A549 treated with dexamethasone at 1 μM for 4 hours (cell line): ENCODE results near the gene ATAD3B. TPM values are rescaled to one million over a fixed set of nuclear protein-coding genes. Genes with fewer than 3 reads are reported as not detected.

Experiments
- total RNA-seq: library from RNA; stranded (reverse); fragments of 200-300 nt; extraction: Qiagen RNA extraction; gene quantifications from 5 replicates; pipeline ENCODE4 v1.2.3, GENCODE V29; 2022

Gene ATAD3B
- 1.7 to 3.2 TPM (median 2.8 TPM) in 5 replicates for total RNA-seq

GRCh38 chr1:1471389-1472052 is at the start of gene ATAD3B:
Gene ATAD3B, plus strand, starts transcription at chr1:1471765. Its CDS starts 120 bp downstream, at chr1:1471885.

DNA sequence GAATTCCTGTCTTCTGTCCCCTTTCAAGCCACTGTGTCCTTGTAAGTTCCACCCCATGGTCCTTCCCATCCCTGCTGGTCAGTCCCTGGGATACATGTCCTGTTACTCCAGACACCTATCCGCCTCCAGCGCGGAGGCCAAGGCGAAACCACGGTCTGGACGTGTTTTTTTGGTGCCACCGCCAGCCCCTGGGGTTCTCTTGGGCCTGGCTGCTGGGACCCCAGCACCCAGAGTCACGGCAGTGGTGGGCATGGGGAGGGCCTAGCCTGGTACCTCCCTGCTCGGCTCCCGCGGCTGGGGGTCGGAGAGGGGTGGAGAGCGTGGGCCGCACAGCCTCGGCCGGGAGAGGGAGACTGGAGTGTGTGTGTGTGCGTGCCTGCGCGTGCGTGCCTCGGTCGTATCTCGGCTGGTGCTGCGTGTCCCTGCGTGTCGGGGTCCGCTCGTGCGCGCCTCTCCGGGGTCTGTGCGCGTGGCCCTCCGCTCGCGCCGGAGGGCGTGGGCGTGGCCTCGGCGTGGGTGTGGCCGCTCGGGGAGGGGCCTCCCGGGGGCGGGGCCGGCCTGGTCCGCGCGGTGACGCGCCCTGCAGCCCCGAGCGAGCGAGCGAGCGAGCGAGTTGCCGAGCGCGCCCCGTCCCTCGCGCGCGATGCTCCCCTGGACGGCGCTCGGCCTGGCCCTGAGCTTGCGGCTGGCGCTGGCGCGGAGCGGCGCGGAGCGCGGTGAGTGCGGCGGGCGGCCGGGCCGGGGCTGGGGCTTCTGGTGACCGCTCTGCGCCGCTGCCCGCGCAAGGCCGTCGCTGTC is 36.3 kb upstream of the ATAD3B start, which contains the start of gene VWA1:
Gene VWA1 (plus strand): TSS at position 585 of the 798 bp plus-strand sequence. CDS start 59 bp downstream, at position 644.

DNA sequence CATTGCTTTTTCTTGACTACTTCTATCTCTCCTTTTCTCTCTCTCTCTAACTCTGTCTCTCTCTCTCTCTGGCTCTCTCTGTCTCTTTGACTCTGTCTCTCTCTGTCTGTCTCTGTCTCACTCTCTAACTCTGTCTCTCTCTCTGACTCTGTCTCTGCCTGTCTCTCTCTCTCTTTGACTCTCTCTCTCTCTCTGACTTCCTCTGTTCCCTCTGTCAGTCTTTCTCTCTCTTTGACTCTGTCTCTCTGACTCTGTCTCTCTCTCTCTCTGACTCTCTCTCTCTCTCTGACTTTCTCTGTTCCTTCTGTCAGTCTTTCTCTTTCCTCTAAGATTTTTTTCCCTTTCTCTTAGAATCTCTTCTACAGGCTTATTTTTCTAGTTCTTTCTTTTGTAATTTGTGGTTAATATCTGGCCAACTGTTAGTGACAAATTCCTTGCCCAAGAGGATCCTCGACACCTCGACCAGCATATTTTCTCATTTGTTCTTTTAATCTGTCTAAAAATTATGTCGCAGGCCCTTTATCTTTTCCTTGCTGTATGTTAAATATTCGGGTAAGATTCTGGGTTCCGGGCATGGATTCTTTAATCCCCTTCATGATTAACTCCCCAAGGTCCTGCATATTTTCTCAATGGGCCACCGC is 22.3 kb upstream of the ATAD3B start, which contains the start of gene ATAD3C:
Gene ATAD3C (plus strand): TSS at position 591 of the 641 bp plus-strand sequence. CDS start 995 bp downstream, outside the sequence.

GRCh38 chr1:1511533-1512285 is 40.1 kb downstream of the ATAD3B start, which contains the start of gene ATAD3A:
Gene ATAD3A, plus strand, starts transcription at chr1:1512162. Its CDS starts 107 bp downstream, at chr1:1512269.

DNA sequence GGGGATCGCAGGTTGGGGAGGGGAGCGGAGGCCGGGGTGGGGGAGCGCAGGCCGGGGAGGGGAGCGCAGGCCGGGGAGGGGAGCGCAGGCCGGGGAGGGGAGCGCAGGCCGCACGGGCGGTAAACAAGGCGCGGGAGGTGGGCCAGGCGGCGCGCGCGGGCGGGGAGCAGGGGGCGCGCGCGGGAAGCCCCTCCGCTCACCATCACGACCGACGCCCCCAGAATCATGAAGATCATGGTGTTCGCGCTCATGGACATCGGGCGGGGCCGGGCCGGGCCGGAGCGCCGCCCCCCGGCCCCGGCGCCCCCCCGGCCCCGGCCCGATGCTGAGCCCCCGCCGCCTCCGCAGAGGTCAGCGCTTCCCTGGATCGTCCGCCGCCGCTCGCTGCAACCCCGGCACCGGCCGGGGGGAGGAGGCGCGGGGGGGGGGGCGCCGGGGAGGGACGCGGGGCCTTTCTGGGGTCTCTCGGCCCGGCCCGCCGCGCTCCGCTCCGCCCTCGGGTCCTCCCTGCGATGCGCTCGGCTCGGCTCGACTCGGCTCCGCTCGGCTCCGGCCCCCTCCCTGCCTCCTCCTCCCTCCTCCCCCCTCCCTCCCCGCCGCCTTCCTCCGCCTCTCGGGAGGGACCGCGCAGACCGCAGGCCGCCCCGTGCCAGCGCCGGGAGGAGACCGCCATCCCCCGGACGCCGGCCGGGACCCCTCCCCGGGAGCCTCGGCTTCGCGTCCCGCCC is 68.7 kb downstream of the ATAD3B start, which contains the start of gene TMEM240:
Gene TMEM240 (minus strand): TSS at position 535 of the 728 bp plus-strand sequence. CDS start 278 bp downstream, at position 257.

Other genes with a start within 250 kb of the ATAD3B start
- 92.5 to 135 TPM (median 132 TPM) in 5 replicates for gene SDF4, start 239.8 kb upstream of the ATAD3B start, total RNA-seq
- gene B3GALT6, start 239.5 kb upstream of the ATAD3B start, total RNA-seq = 10.7 to 17.9 TPM (median 16.5 TPM) in 5 replicates
- 0.70 to 2.4 TPM (median 1.5 TPM) in 5 replicates for gene C1QTNF12, start 225.0 kb upstream of the ATAD3B start, total RNA-seq
- 37.3 to 49.1 TPM (median 46.4 TPM) in 5 replicates for gene UBE2J2, start 197.9 kb upstream of the ATAD3B start, total RNA-seq
- 0.89 to 1.4 TPM (median 1.1 TPM) in 5 replicates for gene SCNN1D, start 191.3 kb upstream of the ATAD3B start, total RNA-seq
- 5.8 to 17.5 TPM (median 13.1 TPM) in 5 replicates for gene ACAP3, start 163.8 kb upstream of the ATAD3B start, total RNA-seq
- gene PUSL1, start 163.2 kb upstream of the ATAD3B start, total RNA-seq = 12.1 to 23.7 TPM (median 21.1 TPM) in 5 replicates
- 45.7 to 59.9 TPM (median 58.4 TPM) in 5 replicates for gene INTS11, start 147.1 kb upstream of the ATAD3B start, total RNA-seq
- gene CPTP, start 147.0 kb upstream of the ATAD3B start, total RNA-seq = 16.0 to 25.5 TPM (median 24.1 TPM) in 5 replicates
- 0.12 to 0.21 TPM (median 0.17 TPM) in 5 replicates for gene TAS1R3, start 140.5 kb upstream of the ATAD3B start, total RNA-seq
- gene DVL1, start 122.3 kb upstream of the ATAD3B start, total RNA-seq = 35.7 to 69.6 TPM (median 67.1 TPM) in 5 replicates
- gene MXRA8, start 113.2 kb upstream of the ATAD3B start, total RNA-seq = 0.07 to 0.29 TPM (median 0.12 TPM) in 4 of 5 replicates, not detected in the other
- 116 to 165 TPM (median 153 TPM) in 5 replicates for gene AURKAIP1, start 96.6 kb upstream of the ATAD3B start, total RNA-seq
- 29.8 to 55.4 TPM (median 47.5 TPM) in 5 replicates for gene CCNL2, start 72.4 kb upstream of the ATAD3B start, total RNA-seq
- gene MRPL20, start 64.5 kb upstream of the ATAD3B start, total RNA-seq = 122 to 160 TPM (median 123 TPM) in 5 replicates
- 0.05 TPM in 1 of 5 replicates, not detected in the others for gene ANKRD65, start 50.5 kb upstream of the ATAD3B start, total RNA-seq
- 4.2 to 13.3 TPM (median 12.5 TPM) in 5 replicates for gene VWA1, start 36.1 kb upstream of the ATAD3B start, total RNA-seq
- not detected in 5 replicates for gene ATAD3C, start 22.1 kb upstream of the ATAD3B start, total RNA-seq
- gene ATAD3A, start 40.4 kb downstream of the ATAD3B start, total RNA-seq = 25.4 to 40.1 TPM (median 36.8 TPM) in 5 replicates
- gene TMEM240, start 68.9 kb downstream of the ATAD3B start, total RNA-seq = 0.20 to 0.52 TPM (median 0.37 TPM) in 5 replicates
- 89.6 to 116 TPM (median 106 TPM) in 5 replicates for gene SSU72, start 103.1 kb downstream of the ATAD3B start, total RNA-seq
- gene FNDC10, start 128.4 kb downstream of the ATAD3B start, total RNA-seq = 4.8 to 10.5 TPM (median 8.4 TPM) in 5 replicates
- 7.5 to 18.7 TPM (median 16.1 TPM) in 5 replicates for gene MIB2, start 143.7 kb downstream of the ATAD3B start, total RNA-seq
- gene MMP23B, start 160.4 kb downstream of the ATAD3B start, total RNA-seq = 0.46 to 0.79 TPM (median 0.61 TPM) in 4 of 5 replicates, not detected in the other
- gene CDK11B, start 187.2 kb downstream of the ATAD3B start, total RNA-seq = 21.9 to 26.1 TPM (median 25.6 TPM) in 5 replicates
- gene SLC35E2B, start 221.0 kb downstream of the ATAD3B start, total RNA-seq = 8.4 to 13.9 TPM (median 13.2 TPM) in 5 replicates